Right atrium auricular region (tissue), 2 donors: ENCODE measurements around the gene IPO11. TPM values are rescaled to one million over a fixed set of nuclear protein-coding genes. Genes with fewer than 3 reads are reported as not detected.
"Not testable (repeated sequence)": the region's sequence is repeated elsewhere in the genome, so short reads cannot be mapped to it uniquely, and the experiment has no call there.

Experiments
- DNase-seq: peaks from one replicate; pipeline ENCODE4 v3.0.0-alpha.2; 2019; ENCODE audit warnings: low spot score
- H3K27ac ChIP-seq, 2 donors: fragments of 200-600 bp; sonication (generic); 1 replicate in 1 of 2; 2 replicates in 1 of 2; pipeline ENCODE4 v1.5.1; 2016 to 2019
- H3K27me3 ChIP-seq, 2 donors: fragments of 200-600 bp; sonication (generic); one replicate each; pipeline versions ENCODE4 v1.5.1 to v1.6.0; 2017 to 2019
- H3K36me3 ChIP-seq: fragments of 200-600 bp; sonication (generic); one replicate; pipeline ENCODE4 v1.5.1; 2016
- H3K4me1 ChIP-seq, 2 donors: fragments of 200-600 bp; sonication (generic); one replicate each; pipeline versions ENCODE4 v1.5.1 to v1.6.0; 2017 to 2019
- H3K4me3 ChIP-seq, 2 donors: fragments of 200-600 bp; sonication (generic); 1 replicate in 1 of 2; 2 replicates in 1 of 2; pipeline ENCODE4 v1.5.1; 2017 to 2019; ENCODE audit warnings: mild to moderate bottlenecking in 1 of 2, moderate library complexity in 1 of 2
- H3K9me3 ChIP-seq, 2 donors: fragments of 200-600 bp; sonication (generic); one replicate each; pipeline ENCODE4 v1.5.1; 2019
- CTCF ChIP-seq, 2 donors: fragments of 200-600 bp; sonication (generic); IDR thresholded peaks; one replicate each; pipeline ENCODE4 v1.5.1; 2019; ENCODE audit warnings: antibody characterized with exemption in 2 of 2
- total RNA-seq, 2 donors: library from RNA; depleted of rRNA; stranded (reverse); fragments of >200 nt; gene quantifications; one replicate each; pipeline ENCODE4 v1.1.0, GENCODE V29; 2016

The IPO11 gene
- total RNA-seq, 2 donors from 2014 or later: 19.2 to 24.6 TPM

GRCh38 chr5:62653001-62653863 is 240.7 kb downstream of the IPO11 start:
- no peak overlapping the region for H3K4me3 ChIP-seq

GRCh38 chr5:62653864-62654575 is 241.5 kb downstream of the IPO11 start:
- Histone ChIP-seq H3K4me3 (no peak overlapping the region), H3K9me3 (no peaks in the 10 kb centered on the region), H3K27ac (no peak overlapping the region), H3K27me3 (no peaks in the 10 kb centered on the region), H3K4me1 (peaks cover 0 to 6% of the 10 kb centered on the region in 2 donors), H3K36me3 (no peaks in the 10 kb centered on the region)
- DNase-seq: no peak
- TF ChIP-seq CTCF (IDR thresholded peaks at IDR 0.05): no peak

More at GRCh38 chr5:62653001-62653863, 240.7 kb downstream of the IPO11 start:
- no peak for TF ChIP-seq CTCF (IDR thresholded peaks at IDR 0.05)
- no peak for DNase-seq
- H3K4me1 ChIP-seq: peaks cover 0 to 6% of the 10 kb centered on the region in 2 donors
- no peaks in the 10 kb centered on the region for H3K36me3 ChIP-seq
- no peaks in the 10 kb centered on the region for H3K9me3 ChIP-seq
- H3K27ac ChIP-seq: no peak overlapping the region
- no peaks in the 10 kb centered on the region for H3K27me3 ChIP-seq

GRCh38 chr5:62657772-62658171 is 245.2 kb downstream of the IPO11 start:
- not testable (repeated sequence) for DNase-seq, H3K27ac ChIP-seq, H3K36me3 ChIP-seq, H3K4me1 ChIP-seq, H3K9me3 ChIP-seq, H3K27me3 ChIP-seq, H3K4me3 ChIP-seq

DNA sequence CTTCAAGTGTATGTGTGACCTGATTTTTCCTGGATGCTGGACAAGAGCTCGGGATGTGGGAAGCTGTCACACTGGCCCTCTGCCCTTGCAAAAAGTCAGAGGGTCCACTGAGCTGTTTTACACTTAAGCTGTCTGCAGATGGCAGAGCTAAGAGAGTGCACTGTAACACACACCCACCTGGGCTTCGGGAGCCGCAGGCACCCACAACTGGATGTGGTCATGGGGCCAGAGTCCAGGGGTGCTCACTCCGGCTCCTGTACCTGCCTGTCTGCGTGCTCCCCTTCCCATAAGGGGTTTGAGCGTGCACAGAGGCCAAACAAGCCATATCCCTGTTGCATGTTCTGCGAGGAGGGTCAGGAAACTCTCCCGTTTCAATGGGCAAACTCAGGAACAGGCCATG is 248.6 kb downstream of the IPO11 start:
- TF ChIP-seq CTCF (IDR thresholded peaks at IDR 0.05): no peak
- Histone ChIP-seq H3K27ac (no peak overlapping the region), H3K9me3 (no peaks in the 10 kb centered on the region), H3K4me3 (no peak overlapping the region), H3K27me3 (no peaks in the 10 kb centered on the region), H3K36me3 (no peaks in the 10 kb centered on the region), H3K4me1 (no peaks in the 10 kb centered on the region)
- DNase-seq: no peak

- no peak for DNase-seq
- H3K9me3 ChIP-seq: no peaks in the 10 kb centered on the region
- H3K27ac ChIP-seq: no peak overlapping the region
- H3K27me3 ChIP-seq: no peaks in the 10 kb centered on the region
- TF ChIP-seq CTCF (IDR thresholded peaks at IDR 0.05): no peak
- no peak overlapping the region for H3K4me3 ChIP-seq
- H3K36me3 ChIP-seq: no peaks in the 10 kb centered on the region
- no peaks in the 10 kb centered on the region for H3K4me1 ChIP-seq
Observed at GRCh38 chr5:62662521-62662920, 250.0 kb downstream of the IPO11 start.

GRCh38 chr5:62671479-62671878 is 258.9 kb downstream of the IPO11 start:
- peaks cover 0 to 2% of the 10 kb centered on the region in 2 donors for H3K9me3 ChIP-seq
- H3K27ac ChIP-seq: peak overlapping the region in 1 of 2 donors; percentile 47
- DNase-seq: no peak
- no peaks in the 10 kb centered on the region for H3K36me3 ChIP-seq
- no peaks in the 10 kb centered on the region for H3K27me3 ChIP-seq
- no peak overlapping the region for H3K4me3 ChIP-seq
- TF ChIP-seq CTCF (IDR thresholded peaks at IDR 0.05): no peak
- H3K4me1 ChIP-seq: peaks cover 0 to 16% of the 10 kb centered on the region in 2 donors

DNA sequence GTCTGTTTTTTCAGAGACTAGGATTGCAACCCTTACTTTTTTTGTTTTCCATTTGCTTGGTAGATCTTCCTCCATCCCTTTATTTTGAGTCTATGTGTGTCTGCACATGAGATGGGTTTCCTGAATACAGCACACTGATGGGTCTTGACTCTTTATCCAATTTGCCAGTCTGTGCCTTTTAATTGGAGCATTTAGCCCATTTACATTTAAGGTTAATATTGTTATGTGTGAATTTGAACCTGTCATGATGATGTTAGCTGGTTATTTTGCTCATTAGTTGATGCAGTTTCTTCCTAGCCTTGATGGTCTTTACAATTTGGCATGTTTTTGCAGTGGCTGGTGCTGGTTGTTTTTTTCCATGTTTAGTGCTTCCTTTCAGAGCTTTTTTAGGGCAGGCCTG is 264.0 kb downstream of the IPO11 start:
- not testable (repeated sequence) for H3K36me3 ChIP-seq, H3K27me3 ChIP-seq

More for the DNA sequence above, 264.0 kb downstream of the IPO11 start:
- H3K4me3 ChIP-seq, H3K27ac ChIP-seq, DNase-seq, H3K4me1 ChIP-seq: not testable (repeated sequence)
- H3K9me3 ChIP-seq: peaks cover 0 to 26% of the 10 kb centered on the region in 2 donors
